Astrocyte (in vitro differentiated cells and primary cell): ENCODE data around the gene PPP3R1. TPM values are rescaled to one million over a fixed set of nuclear protein-coding genes. Genes with fewer than 3 reads are reported as not detected.

Experiments
- DNase-seq: peaks from one replicate; pipeline ENCODE4 v3.0.0-alpha.2; 2010; ENCODE audit warnings: low read depth
- FAIRE-seq: peaks from 2 replicates; lab custom pipeline; 2011; peaks lifted over from hg19 to GRCh38; lab: Jason Lieb, UNC
- H2AFZ ChIP-seq: 2 replicates; pipeline ENCODE4 v1.6.0; 2012; ENCODE audit warnings: low read depth, low read length, inconsistent platforms
- H3K27ac ChIP-seq: 2 replicates; pipeline ENCODE4 v1.5.1; 2011; ENCODE audit warnings: low read depth, low read length, inconsistent platforms
- H3K27me3 ChIP-seq: 2 replicates; pipeline ENCODE4 v1.6.0; 2011; ENCODE audit warnings: low read length, inconsistent platforms; ENCODE audit not compliant: insufficient read depth
- H3K36me3 ChIP-seq: 2 replicates; pipeline ENCODE4 v1.5.1; 2011; ENCODE audit warnings: low read length, inconsistent platforms; ENCODE audit not compliant: insufficient read depth
- H3K4me1 ChIP-seq: 2 replicates; pipeline ENCODE4 v1.5.1; 2011; ENCODE audit warnings: low read length, inconsistent platforms; ENCODE audit not compliant: insufficient read depth
- H3K4me2 ChIP-seq: 2 replicates; pipeline ENCODE4 v1.6.0; 2012; ENCODE audit warnings: low read length, inconsistent platforms
- H3K4me3 ChIP-seq: 2 replicates; pipeline ENCODE4 v1.5.1; 2011; ENCODE audit warnings: low read depth, mild to moderate bottlenecking, low read length, inconsistent platforms; ENCODE audit not compliant: insufficient read depth
- H3K79me2 ChIP-seq: 2 replicates; pipeline ENCODE4 v1.6.0; 2012; ENCODE audit warnings: mild to moderate bottlenecking, low read length, inconsistent platforms; ENCODE audit not compliant: insufficient read depth
- H3K9ac ChIP-seq: 2 replicates; pipeline ENCODE4 v1.6.0; 2012; ENCODE audit warnings: mild to moderate bottlenecking, low read length, inconsistent platforms
- H3K9me3 ChIP-seq: 2 replicates; pipeline ENCODE4 v1.5.1; 2012; ENCODE audit warnings: low read depth, mild to moderate bottlenecking, low read length, inconsistent platforms; ENCODE audit not compliant: insufficient read depth
- H4K20me1 ChIP-seq: 2 replicates; pipeline ENCODE4 v1.6.0; 2012; ENCODE audit warnings: low read length, inconsistent platforms; ENCODE audit not compliant: insufficient read depth
- H3K27ac Mint-ChIP-seq: one replicate; pipeline ENCODE4 v1.8.0; 2021; ENCODE audit warnings: mild to moderate bottlenecking, mixed read lengths; ENCODE audit not compliant: unreplicated experiment
- H3K27me3 Mint-ChIP-seq: one replicate; pipeline ENCODE4 v1.8.0; 2021; ENCODE audit warnings: low read depth, mixed read lengths; ENCODE audit not compliant: unreplicated experiment
- H3K36me3 Mint-ChIP-seq: one replicate; pipeline ENCODE4 v1.8.0; 2021; ENCODE audit warnings: low read depth, mixed read lengths; ENCODE audit not compliant: unreplicated experiment
- H3K4me1 Mint-ChIP-seq: one replicate; pipeline ENCODE4 v1.8.0; 2021; ENCODE audit warnings: low read depth, mixed read lengths; ENCODE audit not compliant: unreplicated experiment
- H3K4me3 Mint-ChIP-seq: one replicate; pipeline ENCODE4 v1.8.0; 2021; ENCODE audit warnings: mild to moderate bottlenecking, moderate library complexity, mixed read lengths; ENCODE audit not compliant: unreplicated experiment
- H3K9me3 Mint-ChIP-seq: one replicate; pipeline ENCODE4 v1.8.0; 2021; ENCODE audit warnings: mild to moderate bottlenecking, mixed read lengths; ENCODE audit not compliant: unreplicated experiment
- CTCF ChIP-seq: IDR thresholded peaks from 2 replicates; pipeline ENCODE4 v1.5.1; 2011; ENCODE audit warnings: low read depth, mild to moderate bottlenecking, inconsistent platforms, low read length, moderate library complexity; ENCODE audit not compliant: insufficient read depth
- EZH2 ChIP-seq: IDR thresholded peaks from 2 replicates; pipeline ENCODE4 v1.6.1; 2012; ENCODE audit warnings: mild to moderate bottlenecking, low read length, inconsistent platforms; ENCODE audit not compliant: insufficient read depth
- total RNA-seq: library from RNA; stranded (reverse); gene quantifications from 2 replicates; pipeline ENCODE4 v1.2.1, GENCODE V29; 2021

PPP3R1 gene
- total RNA-seq, 1 donor from 2014 or later, result 80.6 TPM

- Histone ChIP-seq H3K9ac (no peak overlapping the region), H3K27ac (no peak overlapping the region), H3K4me1 (no peaks in the 10 kb centered on the region), H3K36me3 (no peaks in the 10 kb centered on the region), H3K4me3 (no peak overlapping the region), H3K9me3 (no peaks in the 10 kb centered on the region), H3K4me2 (no peak overlapping the region), H3K79me2 (no peaks in the 10 kb centered on the region), H3K27me3 (no peaks in the 10 kb centered on the region), H2AFZ (no peak overlapping the region), H4K20me1 (no peaks in the 10 kb centered on the region)
- Mint-ChIP-seq H3K27me3 (no peaks in the 10 kb centered on the region), H3K4me1 (peaks cover 3% of the 10 kb centered on the region), H3K36me3 (no peaks in the 10 kb centered on the region), H3K27ac (no peak overlapping the region), H3K9me3 (no peaks in the 10 kb centered on the region), H3K4me3 (no peak overlapping the region)
- FAIRE-seq (no peak), DNase-seq (peak; percentile 33)
- no peak for TF ChIP-seq CTCF
- no peak for TF ChIP-seq EZH2
These were observed 35.5 kb upstream of the PPP3R1 start for GRCh38 chr2:68287580-68288441.

GRCh38 chr2:68284896-68285295 lies 32.6 kb upstream of the PPP3R1 start:
- H3K36me3 ChIP-seq, result no peaks in the 10 kb centered on the region
- no peak overlapping the region for H3K27ac ChIP-seq
- Mint-ChIP-seq H3K4me1 (peaks cover 3% of the 10 kb centered on the region), H3K4me3 (no peak overlapping the region), H3K9me3 (no peaks in the 10 kb centered on the region), H3K36me3 (no peaks in the 10 kb centered on the region), H3K27ac (no peak overlapping the region), H3K27me3 (no peaks in the 10 kb centered on the region)
- H3K4me3 ChIP-seq, result no peak overlapping the region
- FAIRE-seq (no peak), DNase-seq (peak; percentile 36)
- H3K79me2 ChIP-seq, result no peaks in the 10 kb centered on the region
- H3K4me2 ChIP-seq, result no peak overlapping the region
- no peaks in the 10 kb centered on the region for H4K20me1 ChIP-seq
- H3K27me3 ChIP-seq, result no peaks in the 10 kb centered on the region
- H2AFZ ChIP-seq, result no peak overlapping the region
- TF ChIP-seq EZH2 (no peak), CTCF (no peak)
- no peaks in the 10 kb centered on the region for H3K9me3 ChIP-seq
- no peak overlapping the region for H3K9ac ChIP-seq
- no peaks in the 10 kb centered on the region for H3K4me1 ChIP-seq

- Histone ChIP-seq H3K27me3 (no peaks in the 10 kb centered on the region), H3K9ac (no peak overlapping the region), H3K27ac (no peak overlapping the region), H3K4me2 (no peak overlapping the region), H3K36me3 (no peaks in the 10 kb centered on the region), H4K20me1 (no peaks in the 10 kb centered on the region), H3K4me3 (no peak overlapping the region), H3K9me3 (no peaks in the 10 kb centered on the region), H3K79me2 (no peaks in the 10 kb centered on the region), H2AFZ (no peak overlapping the region), H3K4me1 (no peaks in the 10 kb centered on the region)
- no peaks in the 10 kb centered on the region for H3K36me3 Mint-ChIP-seq
- H3K27ac Mint-ChIP-seq, result no peak overlapping the region
- no peaks in the 10 kb centered on the region for H3K27me3 Mint-ChIP-seq
- DNase-seq (no peak), FAIRE-seq (no peak)
- TF ChIP-seq EZH2 (no peak), CTCF (no peak)
- H3K9me3 Mint-ChIP-seq, result no peaks in the 10 kb centered on the region
- H3K4me1 Mint-ChIP-seq, result peaks cover 3% of the 10 kb centered on the region
- no peak overlapping the region for H3K4me3 Mint-ChIP-seq
These were observed 31.1 kb upstream of the PPP3R1 start for GRCh38 chr2:68283419-68283812.
